HG03457 (cell line): Measurements from ENCODE around the gene TMEM87B.

Experiments used
- ATAC-seq: cut with Tn5 transposase; IDR thresholded peaks from one replicate; pipeline ENCODE4 v1.9.1; 2021; ENCODE audit warnings: moderate number of reproducible peaks; ENCODE audit not compliant: unreplicated experiment

TMEM87B gene

GRCh38 chr2:112149194-112149593, 94.1 kb downstream of the TMEM87B start:
- no peak for ATAC-seq

- ATAC-seq, result no peak
These were observed 94.9 kb downstream of the TMEM87B start for GRCh38 chr2:112149866-112150435.

GRCh38 chr2:112150447-112150846, 95.4 kb downstream of the TMEM87B start:
- no peak for ATAC-seq

GRCh38 chr2:112150851-112151250, 95.8 kb downstream of the TMEM87B start:
- ATAC-seq, result no peak

GRCh38 chr2:112151271-112151670, 96.2 kb downstream of the TMEM87B start:
- no peak for ATAC-seq

GRCh38 chr2:112151701-112152440, 96.8 kb downstream of the TMEM87B start:
- ATAC-seq, result no peak

- no peak for ATAC-seq
These were observed 97.6 kb downstream of the TMEM87B start for GRCh38 chr2:112152476-112153178.

GRCh38 chr2:112153179-112153490, 98.1 kb downstream of the TMEM87B start:
- ATAC-seq, result no peak

- ATAC-seq, result no peak
These were observed 98.4 kb downstream of the TMEM87B start for GRCh38 chr2:112153501-112153900.

GRCh38 chr2:112154246-112155117, 99.4 kb downstream of the TMEM87B start:
- ATAC-seq, result no peak

GRCh38 chr2:112155331-112156151, 100.5 kb downstream of the TMEM87B start:
- ATAC-seq, result no peak

GRCh38 chr2:112156152-112156986, 101.3 kb downstream of the TMEM87B start:
- no peak for ATAC-seq

- ATAC-seq, result no peak
These were observed 102.4 kb downstream of the TMEM87B start for GRCh38 chr2:112157472-112157871.

- ATAC-seq, result no peak
These were observed 104.4 kb downstream of the TMEM87B start for GRCh38 chr2:112159454-112159921.

- no peak for ATAC-seq
These were observed 105.5 kb downstream of the TMEM87B start for GRCh38 chr2:112160283-112161250.

- no peak for ATAC-seq
These were observed 106.5 kb downstream of the TMEM87B start for GRCh38 chr2:112161431-112162145.

- no peak for ATAC-seq
These were observed 107.3 kb downstream of the TMEM87B start for GRCh38 chr2:112162341-112162740.

GRCh38 chr2:112162956-112163355, 107.9 kb downstream of the TMEM87B start:
- ATAC-seq, result no peak
